ENCODE measurements around the gene KATNAL1. TPM values are rescaled to one million over a fixed set of nuclear protein-coding genes. Genes with fewer than 3 reads are reported as not detected.

Gene KATNAL1
- polyA plus RNA-seq, 1 of the 3 experiments (the other 2 are of a cell fraction), result 5.1 TPM

GRCh38 chr13:30303269-30303668, 4.1 kb downstream of the KATNAL1 start:
- H3K9me2 ChIP-seq, result 0 out of 2 replicates have a peak, but pooled peaks cover 2% of the 10 kb centered on the region
- 76% methylated on average over 1 of the region's 1 CpG for WGBS (ENCODE audit: low lambda C conversion rate)
- POLR2A ChIA-PET, result no interaction called here

More at GRCh38 chr13:30303269-30303668, 4.1 kb downstream of the KATNAL1 start:
- Histone ChIP-seq H3K27ac (ENCODE audit: low read depth in 2 of 2, low read length in 1 of 2) (peak overlapping the region in 1 of 2 experiments; percentile 57; a peak in 3 of 4 replicates), H3F3A (replicated peaks; ENCODE audit: insufficient read depth) (peaks cover 29% of the 10 kb centered on the region), H3K4me1 (ENCODE audit: control insufficient read depth in 1 of 2, insufficient read depth in 2 of 2, low read depth in 1 of 2, low read length in 1 of 2) (peaks cover 16 to 42% of the 10 kb centered on the region in 2 experiments; a peak in 3 of 4 replicates), H3K27me3 (ENCODE audit: insufficient read depth) (no peaks in the 10 kb centered on the region), H2AFZ (ENCODE audit: low read depth) (no peak overlapping the region), H3K4me3 (ENCODE audit: low read depth in 2 of 2, low read length in 1 of 2) (no peak overlapping the region), H3K79me2 (ENCODE audit: insufficient read depth) (peaks cover 86% of the 10 kb centered on the region), H3K9ac (no peak overlapping the region), H4K20me1 (ENCODE audit: insufficient read depth) (peaks cover 9% of the 10 kb centered on the region), H3K36me3 (replicated peaks in 1 of 2; ENCODE audit: control insufficient read depth in 1 of 2, insufficient read depth in 2 of 2, low read length in 1 of 2) (peaks cover 0 to 7% of the 10 kb centered on the region in 2 experiments), H3K4me2 (0 out of 2 replicates have a peak overlapping the region, but pooled peaks have one; percentile 14), H3K9me3 (peaks cover 4% of the 10 kb centered on the region; the same call in 1 of the 2 replicates)
- CTCF ChIA-PET, result interaction anchor here (0.6 kb wide), 1 partner anchor 13 kb away, joined by 3 read pairs; no protein-coding TSS in a partner anchor
- TF ChIP-seq CTCF (IDR thresholded peaks at IDR 0.05) (no peak), IRF3 (IDR thresholded peaks at IDR 0.05; ENCODE audit: low read depth, low read length) (no peak), RFX5 (IDR thresholded peaks at IDR 0.05; ENCODE audit: low read length) (no peak), MAX (IDR thresholded peaks at IDR 0.05; ENCODE audit: low read depth) (no peak), EZH2phosphoT487 (IDR thresholded peaks at IDR 0.05; ENCODE audit: borderline replicate concordance, low read depth) (no peak), TAF1 (IDR thresholded peaks at IDR 0.05; ENCODE audit: borderline replicate concordance, low read depth, low read length) (no peak), MEF2A (IDR thresholded peaks at IDR 0.05; ENCODE audit: borderline replicate concordance, low read depth) (no peak), SIN3A (IDR thresholded peaks at IDR 0.05; ENCODE audit: borderline replicate concordance, low read depth, low read length) (no peak), GATA2 (CRISPR knock-in tag; IDR thresholded peaks at IDR 0.05) (no peak), FOSL2 (IDR thresholded peaks at IDR 0.05; ENCODE audit: borderline replicate concordance, low read depth) (no peak), POLR2AphosphoS5 (IDR thresholded peaks at IDR 0.05; ENCODE audit: low read depth, low read length) (no peak), RXRA (IDR thresholded peaks at IDR 0.05; ENCODE audit: borderline replicate concordance, low read depth) (no peak), GABPA (IDR thresholded peaks at IDR 0.05; ENCODE audit: low read depth) (no peak), USF1 (IDR thresholded peaks at IDR 0.05; ENCODE audit: borderline replicate concordance, low read depth) (no peak), FOXJ3 (CRISPR knock-in tag; IDR thresholded peaks at IDR 0.05) (no peak), RCOR1 (IDR thresholded peaks at IDR 0.05; ENCODE audit: low read length) (no peak)
- DNase-seq, result no peak
